Ascending aorta (tissue), 2 donors: ENCODE results near the gene CRKL. TPM values are rescaled to one million over a fixed set of nuclear protein-coding genes. Genes with fewer than 3 reads are reported as not detected.

Experiments
- DNase-seq, 2 donors: peaks; one replicate each; pipeline ENCODE4 v3.0.0-alpha.2; 2019; ENCODE audit warnings: low spot score in 2 of 2
- H3K27ac ChIP-seq, 2 donors: fragments of 200-600 bp; sonication (generic); one replicate each; pipeline ENCODE4 v1.5.1; 2016 to 2017; ENCODE audit warnings: mild to moderate bottlenecking in 1 of 2
- H3K27me3 ChIP-seq: fragments of 200-600 bp; sonication (generic); one replicate; pipeline ENCODE4 v1.5.1; 2017
- H3K36me3 ChIP-seq, 2 donors: fragments of 200-600 bp; sonication (generic); one replicate each; pipeline ENCODE4 v1.5.1; 2016
- H3K4me1 ChIP-seq, 2 donors: fragments of 200-600 bp; sonication (generic); one replicate each; pipeline ENCODE4 v1.5.1; 2016 to 2017; ENCODE audit warnings: mild to moderate bottlenecking in 1 of 2
- H3K4me3 ChIP-seq, 2 donors: fragments of 200-600 bp; sonication (generic); one replicate each; pipeline ENCODE4 v1.5.1; 2016 to 2017; ENCODE audit warnings: mild to moderate bottlenecking in 1 of 2
- H3K9me3 ChIP-seq, 2 donors: fragments of 200-600 bp; sonication (generic); one replicate each; pipeline ENCODE4 v1.5.1; 2016
- CTCF ChIP-seq, 3 experiments: fragments of 200-600 bp in 2 of 3; fragments of 450-650 bp in 1 of 3; sonication (generic) in 2 of 3; IDR thresholded peaks; one replicate each; pipeline ENCODE4 v1.5.1; 2016 to 2019; ENCODE audit warnings: antibody characterized with exemption in 3 of 3, mild to moderate bottlenecking in 1 of 3, moderate library complexity in 1 of 3
- intact Hi-C: fragments of 100-400 bp; cut with DNase I; formaldehyde crosslinking; loops from one replicate; pipeline ENCODE4 v1.15.1; 2023
- total RNA-seq: library from RNA; depleted of rRNA; stranded (reverse); fragments of >200 nt; gene quantifications from one replicate; pipeline ENCODE4 v1.1.0, GENCODE V29; 2016

Gene CRKL
- total RNA-seq, 1 donor from 2014 or later = 21.2 TPM

- no peaks in the 10 kb centered on the region for H3K9me3 ChIP-seq
- no peak for TF ChIP-seq CTCF (IDR thresholded peaks at IDR 0.05)
- peaks cover 12 to 27% of the 10 kb centered on the region in 2 donors for H3K4me1 ChIP-seq
- DNase-seq = no peak
- intact Hi-C loops = no loop called here
- no peak overlapping the region for H3K4me3 ChIP-seq
- no peak overlapping the region for H3K27ac ChIP-seq
- H3K36me3 ChIP-seq = peaks cover 24 to 59% of the 10 kb centered on the region in 2 donors
- H3K27me3 ChIP-seq = no peaks in the 10 kb centered on the region
Measured at GRCh38 chr22:20998411-20999336, 81.5 kb downstream of the CRKL start.

- DNase-seq = no peak
- H3K27ac ChIP-seq = peak overlapping the region in 1 of 2 donors; percentile 98
- H3K4me1 ChIP-seq = peaks cover 13 to 30% of the 10 kb centered on the region in 2 donors
- H3K27me3 ChIP-seq = no peaks in the 10 kb centered on the region
- peak overlapping the region in 1 of 2 donors; percentile 94 for H3K4me3 ChIP-seq
- intact Hi-C loops = loop anchor here (10.0 kb wide), 1 partner anchor 85 kb away; the partner anchor contains the start of gene CRKL
- H3K36me3 ChIP-seq = peaks cover 19 to 51% of the 10 kb centered on the region in 2 donors
- no peaks in the 10 kb centered on the region for H3K9me3 ChIP-seq
- TF ChIP-seq CTCF (IDR thresholded peaks at IDR 0.05) = no peak
Measured at GRCh38 chr22:20999350-21000206, 82.4 kb downstream of the CRKL start.

- peak overlapping the region; percentile 70 to 94 for H3K4me3 ChIP-seq
- intact Hi-C loops = loop anchor here (10.0 kb wide), 1 partner anchor 86 kb away; the partner anchor contains the start of gene CRKL
- TF ChIP-seq CTCF (IDR thresholded peaks at IDR 0.05) = no peak
- no peaks in the 10 kb centered on the region for H3K9me3 ChIP-seq
- H3K27me3 ChIP-seq = no peaks in the 10 kb centered on the region
- peak overlapping the region; percentile 97 to 98 for H3K27ac ChIP-seq
- H3K36me3 ChIP-seq = peaks cover 19 to 43% of the 10 kb centered on the region in 2 donors
- DNase-seq = no peak
- H3K4me1 ChIP-seq = peaks cover 13 to 30% of the 10 kb centered on the region in 2 donors
Measured at GRCh38 chr22:21000207-21000986, 83.2 kb downstream of the CRKL start.

- no peaks in the 10 kb centered on the region for H3K27me3 ChIP-seq
- H3K9me3 ChIP-seq = no peaks in the 10 kb centered on the region
- H3K36me3 ChIP-seq = peaks cover 16 to 36% of the 10 kb centered on the region in 2 donors
- intact Hi-C loops = loop anchor here (1.0 to 10.0 kb wide), 2 partner anchors 13 to 86 kb away; partner anchors contain the start of gene CRKL
- TF ChIP-seq CTCF (IDR thresholded peaks at IDR 0.05) = no peak
- no peak for DNase-seq
- peak overlapping the region; percentile 97 to 98 for H3K27ac ChIP-seq
- peaks cover 13 to 30% of the 10 kb centered on the region in 2 donors for H3K4me1 ChIP-seq
- peak overlapping the region; percentile 70 to 94 for H3K4me3 ChIP-seq
Measured at GRCh38 chr22:21000987-21001600, 83.9 kb downstream of the CRKL start.
